ENCODE results near the gene SFTPA1.
"Not testable (repeated sequence)": the region's sequence is repeated elsewhere in the genome, so short reads cannot be mapped to it uniquely, and the experiment has no call there.

- TF ChIP-seq CHD1 (IDR thresholded peaks at IDR 0.05; ENCODE audit: low read depth, low read length); POLR2A (IDR thresholded peaks at IDR 0.05; ENCODE audit: low read depth, low read length); CTCF (IDR thresholded peaks at IDR 0.05 in 2 of 3, conservative IDR thresholded peaks at IDR 0.05 in 1 of 3; ENCODE audit: control insufficient read depth in 2 of 3, extremely low read depth in 1 of 3, insufficient read depth in 1 of 3, low read depth in 3 of 3, low read length in 3 of 3); POLR2AphosphoS5 (IDR thresholded peaks at IDR 0.05; ENCODE audit: low read length); ZBTB40 (IDR thresholded peaks at IDR 0.05; ENCODE audit: borderline replicate concordance); NR2C1 (IDR thresholded peaks at IDR 0.05); E2F8 (IDR thresholded peaks at IDR 0.05; ENCODE audit: low read depth, partially characterized antibody): not testable (repeated sequence)
Measured at GRCh38 chr10:79636654-79637199, 26.0 kb downstream of the SFTPA1 start.
